ENCODE results near the gene ZBTB2.
"Not testable (repeated sequence)": the region's sequence is repeated elsewhere in the genome, so short reads cannot be mapped to it uniquely, and the experiment has no call there.

Gene ZBTB2

GRCh38 chr6:151357758-151358436 lies 33.5 kb downstream of the ZBTB2 start:
- TF ChIP-seq CTCF (IDR thresholded peaks at IDR 0.05; ENCODE audit: control extremely low read depth, extremely low read depth, low read depth, missing control alignments), result no peak
- DNase-seq (ENCODE audit: extremely low spot score), result no peak
- POLR2A ChIA-PET, result no interaction called here
- CTCF ChIA-PET, result interaction anchor here (0.9 to 3.0 kb wide), 6 partner anchors 9 to 344 kb away, joined by 3 to 16 read pairs (median 4); no protein-coding TSS in a partner anchor

GRCh38 chr6:151356983-151357382 lies 34.4 kb downstream of the ZBTB2 start:
- CTCF ChIA-PET, result interaction anchor here (1.5 to 3.0 kb wide), 3 partner anchors 15 to 26 kb away, joined by 4 to 16 read pairs (median 4); no protein-coding TSS in a partner anchor
- DNase-seq (ENCODE audit: extremely low spot score); POLR2A ChIA-PET: not testable (repeated sequence)

GRCh38 chr6:151353795-151354194 lies 37.6 kb downstream of the ZBTB2 start:
- ChIA-PET POLR2A (no interaction called here), CTCF (interaction anchor here (1.1 to 2.4 kb wide), 4 partner anchors 8 to 29 kb away, joined by 3 to 10 read pairs (median 6); no protein-coding TSS in a partner anchor)
- DNase-seq (ENCODE audit: extremely low spot score), result no peak
- TF ChIP-seq CTCF (IDR thresholded peaks at IDR 0.05; ENCODE audit: control extremely low read depth, extremely low read depth, low read depth, missing control alignments), result no peak

GRCh38 chr6:151352410-151353396 lies 38.7 kb downstream of the ZBTB2 start:
- no peak for DNase-seq (ENCODE audit: extremely low spot score)
- ChIA-PET POLR2A (no interaction called here), CTCF (interaction anchor here (0.9 to 1.8 kb wide), 3 partner anchors 14 to 28 kb away, joined by 3 to 10 read pairs (median 3); no protein-coding TSS in a partner anchor)
- no peak for TF ChIP-seq CTCF (IDR thresholded peaks at IDR 0.05; ENCODE audit: control extremely low read depth, extremely low read depth, low read depth, missing control alignments)

- ChIA-PET POLR2A (no interaction called here), CTCF (interaction anchor here (1.3 to 2.1 kb wide), 3 partner anchors 15 to 27 kb away, joined by 3 to 10 read pairs (median 9); no protein-coding TSS in a partner anchor)
- TF ChIP-seq CTCF (IDR thresholded peaks at IDR 0.05; ENCODE audit: control extremely low read depth, extremely low read depth, low read depth, missing control alignments), result no peak
- DNase-seq (ENCODE audit: extremely low spot score), result no peak
Measured at GRCh38 chr6:151351731-151352130, 39.6 kb downstream of the ZBTB2 start.

- ChIA-PET POLR2A (no interaction called here), CTCF (interaction anchor here (2.1 to 3.5 kb wide), 2 partner anchors 16 to 27 kb away, joined by 9 to 20 read pairs; no protein-coding TSS in a partner anchor)
- no peak for TF ChIP-seq CTCF (IDR thresholded peaks at IDR 0.05; ENCODE audit: control extremely low read depth, extremely low read depth, low read depth, missing control alignments)
Measured at GRCh38 chr6:151351146-151351700, 40.1 kb downstream of the ZBTB2 start.

More at GRCh38 chr6:151351146-151351700, 40.1 kb downstream of the ZBTB2 start:
- DNase-seq (ENCODE audit: extremely low spot score), result no peak

Measured in GM10248 (cell line).